GM18861 (cell line): ENCODE results near the gene ANK2.

Source experiments
- ATAC-seq: cut with Tn5 transposase; IDR thresholded peaks from one replicate; pipeline ENCODE4 v1.9.1; 2021; ENCODE audit not compliant: unreplicated experiment

ANK2 gene

DNA sequence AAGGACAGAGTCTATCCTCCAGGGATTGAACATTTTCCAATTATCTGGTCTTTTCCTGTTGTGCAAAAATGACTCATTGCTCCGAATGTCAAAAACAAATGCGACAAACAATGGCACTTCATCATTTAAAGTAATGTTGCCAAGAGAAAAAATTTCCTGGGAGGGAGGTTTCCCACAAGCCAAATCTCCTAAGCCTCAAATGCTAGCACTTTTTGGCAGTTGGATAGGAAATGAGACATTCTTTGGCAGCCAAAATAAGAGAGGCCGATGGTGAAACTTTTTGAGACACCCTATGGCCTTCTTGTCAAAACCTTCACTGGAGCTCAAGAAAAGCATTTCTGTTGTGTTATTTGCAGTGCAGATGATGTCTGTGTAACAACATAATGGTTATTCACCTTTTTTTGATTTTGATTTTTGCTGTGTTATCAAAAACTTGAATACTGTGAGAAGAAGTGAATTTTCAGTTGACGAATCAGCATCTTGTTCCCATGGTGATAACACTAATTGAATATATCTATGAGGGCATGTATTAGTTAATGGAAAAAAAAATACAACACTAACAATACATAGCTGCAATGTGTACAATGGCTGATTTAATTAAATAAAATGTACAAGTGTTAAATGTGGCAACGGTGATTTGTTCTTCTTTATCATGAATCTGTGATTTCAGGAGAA, 333.8 kb downstream of the ANK2 start:
- no peak for ATAC-seq

DNA sequence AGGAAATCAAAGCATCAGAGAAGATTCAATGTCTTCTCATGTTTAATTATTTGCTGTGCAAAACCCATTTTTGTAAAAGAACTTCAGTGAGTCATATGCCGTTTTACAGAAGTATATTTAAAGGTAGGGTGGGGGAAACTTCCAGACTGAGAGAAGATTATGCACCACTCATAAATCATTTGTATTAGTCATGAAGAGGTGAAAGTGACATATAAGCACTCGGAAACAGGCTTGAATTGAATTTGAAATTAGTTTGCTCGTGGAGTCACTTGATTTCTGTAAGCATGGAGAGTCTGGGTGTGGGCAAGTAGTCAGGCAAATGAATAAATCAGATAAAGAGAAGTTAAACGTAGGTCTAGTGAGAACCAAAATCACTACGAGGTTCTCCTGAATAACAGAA, 335.1 kb downstream of the ANK2 start:
- no peak for ATAC-seq

DNA sequence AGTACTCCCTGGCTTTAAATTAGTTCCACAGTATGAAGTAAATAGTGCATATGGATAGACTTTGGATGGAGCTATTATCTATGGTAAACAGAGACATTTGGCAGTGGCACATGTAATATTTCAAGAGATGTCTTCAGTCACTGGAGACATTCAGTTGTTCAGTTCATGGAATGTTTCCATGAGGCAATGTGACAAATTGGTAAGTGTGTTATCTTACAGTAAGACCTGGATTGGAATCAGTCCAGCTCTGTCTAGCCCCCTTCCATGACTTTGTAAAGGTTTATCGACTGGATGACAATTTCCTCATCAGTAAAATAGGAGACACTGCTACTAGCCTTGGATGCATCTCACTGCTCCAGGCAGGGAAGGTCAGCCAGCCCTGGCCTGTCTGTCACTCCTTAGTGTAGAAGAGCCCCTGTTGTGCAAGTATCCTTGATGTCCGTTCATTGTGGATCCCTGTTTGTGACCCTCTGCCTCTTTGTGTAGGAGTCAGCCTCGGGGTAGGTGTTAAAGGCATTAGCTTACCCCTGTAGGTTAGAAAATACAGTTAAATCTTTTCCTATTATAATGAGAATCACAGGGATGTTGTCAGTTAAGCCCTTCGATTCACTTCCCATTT, 335.9 kb downstream of the ANK2 start:
- ATAC-seq, result no peak

DNA sequence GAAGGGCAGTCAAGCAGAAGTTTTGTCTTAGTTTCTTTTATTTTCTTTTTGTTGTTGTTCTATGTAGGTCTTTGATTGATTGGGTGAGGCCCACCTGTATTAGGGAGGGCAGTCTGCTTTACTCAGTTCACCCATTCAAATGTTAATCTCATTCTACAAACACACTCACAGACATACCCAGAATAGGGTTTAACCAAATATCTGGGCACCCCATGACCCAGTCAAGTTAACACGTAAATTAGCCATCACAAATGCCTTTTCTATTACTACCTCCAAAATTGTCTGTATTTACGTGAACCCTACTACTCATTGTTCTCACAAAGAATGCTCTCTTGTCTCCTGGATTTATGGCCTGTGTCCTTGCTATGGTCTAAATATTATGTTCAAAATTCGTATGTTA, 339.7 kb downstream of the ANK2 start:
- no peak for ATAC-seq

DNA sequence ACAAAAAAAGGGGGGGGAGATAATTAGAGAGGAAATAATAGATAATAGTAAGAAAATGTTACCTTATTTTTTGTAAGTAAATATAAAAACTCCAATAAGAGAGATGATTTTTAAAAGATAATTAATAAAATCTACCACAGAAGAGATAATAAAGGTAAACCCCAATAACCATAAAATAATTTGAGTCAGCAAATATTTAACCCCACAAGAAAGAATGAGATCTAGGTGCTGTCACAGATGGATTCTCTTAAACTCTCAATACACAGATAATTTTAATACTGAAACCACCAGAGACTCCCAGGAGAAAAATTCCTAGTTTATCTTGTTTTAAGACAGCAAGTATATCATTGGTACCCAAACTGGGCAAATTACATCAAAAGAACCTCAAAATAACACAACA, 341.4 kb downstream of the ANK2 start:
- no peak for ATAC-seq

DNA sequence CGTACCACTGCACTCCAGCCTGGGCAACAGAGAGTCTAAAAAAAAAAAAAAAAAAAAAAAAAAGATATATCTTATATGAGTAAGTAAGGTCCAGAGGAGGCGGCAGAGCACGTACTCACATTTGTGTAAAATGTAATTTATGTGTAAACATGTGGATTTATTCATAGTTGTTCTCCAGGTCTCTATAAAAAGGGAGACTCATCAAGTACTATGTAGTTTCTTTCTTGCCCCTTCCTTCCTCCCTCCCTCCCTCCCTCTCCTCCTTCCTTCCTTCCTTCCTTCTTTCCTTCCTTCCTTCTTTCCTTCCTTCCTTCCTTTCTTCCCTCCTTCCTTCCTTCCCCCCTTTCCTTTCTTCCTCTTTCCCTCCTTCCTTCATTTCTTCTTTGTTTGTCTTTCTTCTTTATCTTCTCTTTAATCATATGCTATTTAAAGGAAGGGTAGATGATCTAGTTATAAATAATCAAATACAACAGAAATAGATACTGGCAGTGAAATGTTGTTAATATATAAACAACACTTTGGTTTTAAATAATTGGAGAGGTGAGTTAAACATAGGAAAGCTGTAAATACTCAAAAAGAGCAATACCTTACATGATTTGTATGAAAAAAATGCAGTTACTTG, 344.8 kb downstream of the ANK2 start:
- no peak for ATAC-seq

DNA sequence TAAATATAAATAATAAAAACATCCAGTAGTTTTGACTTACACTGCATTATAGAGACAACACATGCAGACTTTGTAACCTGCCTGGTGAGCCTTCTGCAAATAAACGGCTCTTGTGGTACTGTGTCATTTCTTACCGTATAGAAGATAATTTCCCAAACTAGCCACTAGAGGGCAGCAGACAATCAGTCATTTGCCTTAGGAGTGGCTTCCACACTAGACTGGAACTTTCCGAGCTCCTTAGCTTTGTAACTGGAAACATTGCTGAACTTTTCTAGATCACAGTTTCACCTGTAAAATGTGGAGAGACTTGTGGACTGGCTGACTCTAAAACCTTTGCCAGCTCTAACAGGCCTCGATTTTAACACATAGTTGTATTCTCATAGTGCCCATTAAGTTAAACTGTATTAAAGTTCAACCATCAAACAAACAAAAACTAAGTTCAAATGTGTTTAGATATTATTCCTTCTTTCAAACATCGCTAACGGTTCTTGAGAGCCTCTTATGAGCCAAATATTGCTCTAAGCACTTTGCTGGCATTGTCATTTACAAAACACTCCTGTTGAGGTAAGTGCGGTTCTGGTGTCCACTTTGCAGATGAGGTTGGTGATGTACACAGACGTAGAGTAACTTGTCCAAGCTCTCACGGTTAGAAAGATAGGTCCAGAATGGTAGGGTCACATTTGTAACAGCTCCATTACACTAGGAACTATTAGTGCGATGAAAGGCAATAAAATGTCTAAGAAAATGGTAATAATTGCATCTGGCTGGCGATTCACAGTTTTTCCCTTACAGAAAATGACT, 345.5 kb downstream of the ANK2 start:
- peak; percentile 93 for ATAC-seq

DNA sequence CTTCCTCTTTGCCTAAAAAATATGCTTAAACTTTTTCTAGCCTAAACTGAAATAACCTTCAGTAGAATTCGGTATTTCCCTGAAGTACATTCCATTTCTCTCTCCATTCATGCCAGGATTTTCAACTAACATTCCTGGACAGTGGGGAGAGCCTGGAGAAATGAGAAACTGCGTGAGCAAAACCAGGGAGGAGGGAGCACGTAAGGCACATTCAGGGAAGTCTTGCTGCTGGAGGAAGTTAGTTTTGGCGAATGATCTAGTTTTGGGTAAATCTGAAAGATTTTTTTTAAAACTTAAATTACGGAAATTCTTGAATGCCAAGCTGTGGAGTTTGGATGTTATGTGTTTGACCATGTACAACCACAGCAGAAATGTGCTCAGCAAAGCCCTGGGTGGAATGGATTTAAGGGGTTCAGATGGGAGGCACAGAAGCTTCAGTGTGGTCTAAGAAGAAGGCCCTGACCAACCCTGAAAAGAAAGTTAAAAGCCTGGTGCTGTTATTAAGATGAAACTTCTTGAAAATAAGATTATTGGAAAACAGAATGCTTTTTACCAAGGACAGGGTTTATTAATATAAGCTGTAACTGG, 347.8 kb downstream of the ANK2 start:
- no peak for ATAC-seq

DNA sequence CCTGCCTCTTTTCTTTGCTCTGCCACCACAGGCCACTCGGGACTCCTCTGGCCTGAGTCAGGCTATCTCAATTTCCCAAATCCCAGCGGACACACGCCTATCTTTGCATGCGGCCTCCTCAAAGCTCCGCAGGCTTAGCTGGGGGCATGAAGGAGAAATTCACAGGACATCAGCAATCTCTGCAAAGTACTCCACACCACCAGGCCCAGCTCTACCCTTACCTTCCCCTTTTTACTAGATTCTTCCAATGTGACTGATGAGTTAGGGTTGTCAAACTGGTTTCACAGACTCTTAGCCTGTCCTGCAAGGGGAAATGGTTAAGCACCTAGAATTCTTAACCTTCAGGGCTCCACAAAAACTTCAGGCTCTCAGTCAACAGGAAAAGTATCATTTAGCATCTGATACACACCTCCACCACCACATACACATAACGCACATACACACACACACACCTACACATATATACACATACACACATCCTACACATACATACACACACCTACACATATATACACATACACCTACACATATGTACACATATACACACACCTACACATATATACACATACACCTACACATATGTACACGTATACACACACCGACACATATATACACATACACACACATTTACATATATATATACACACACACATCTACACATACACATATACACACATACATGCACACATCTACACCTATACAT, 349.1 kb downstream of the ANK2 start:
- ATAC-seq, result no peak

DNA sequence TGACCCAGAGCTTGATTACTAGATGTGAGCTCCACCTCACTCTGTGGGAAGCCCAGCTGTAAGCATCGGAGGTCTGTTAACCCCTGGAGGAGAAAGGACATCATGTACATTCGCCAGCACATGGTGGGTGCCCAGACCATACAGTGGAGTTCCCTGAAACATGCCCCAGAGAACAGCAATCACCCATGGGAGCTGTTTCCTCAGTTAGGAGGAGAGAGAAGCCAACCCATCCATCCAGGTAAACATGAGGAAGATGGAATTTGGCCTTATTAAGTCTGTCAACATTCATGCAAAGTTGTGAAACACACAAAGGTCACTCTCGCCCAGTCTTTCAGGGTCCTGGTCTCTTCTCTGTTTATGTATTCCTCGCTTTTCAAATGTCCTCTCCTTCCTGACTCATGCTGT, 354.7 kb downstream of the ANK2 start:
- no peak for ATAC-seq

DNA sequence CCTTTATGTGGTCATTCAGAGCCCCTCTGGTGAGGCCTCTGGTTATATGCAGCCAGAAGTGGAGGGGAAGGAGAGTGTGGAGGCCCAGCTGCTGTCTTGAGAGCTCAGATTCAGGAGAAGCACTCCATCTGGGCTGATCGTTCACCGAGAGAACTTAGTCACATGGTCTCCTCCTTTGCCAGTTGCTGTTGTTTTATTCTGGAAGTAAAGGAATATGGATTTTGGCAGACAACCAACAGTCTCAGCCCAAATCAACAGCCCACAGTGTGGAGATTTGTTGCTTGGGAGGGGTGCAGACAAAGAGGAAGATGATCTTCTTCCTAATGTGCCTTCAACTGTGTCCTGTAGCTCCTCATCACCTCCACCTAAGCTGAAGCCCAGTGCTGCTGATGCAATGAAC, 355.4 kb downstream of the ANK2 start:
- ATAC-seq, result no peak

DNA sequence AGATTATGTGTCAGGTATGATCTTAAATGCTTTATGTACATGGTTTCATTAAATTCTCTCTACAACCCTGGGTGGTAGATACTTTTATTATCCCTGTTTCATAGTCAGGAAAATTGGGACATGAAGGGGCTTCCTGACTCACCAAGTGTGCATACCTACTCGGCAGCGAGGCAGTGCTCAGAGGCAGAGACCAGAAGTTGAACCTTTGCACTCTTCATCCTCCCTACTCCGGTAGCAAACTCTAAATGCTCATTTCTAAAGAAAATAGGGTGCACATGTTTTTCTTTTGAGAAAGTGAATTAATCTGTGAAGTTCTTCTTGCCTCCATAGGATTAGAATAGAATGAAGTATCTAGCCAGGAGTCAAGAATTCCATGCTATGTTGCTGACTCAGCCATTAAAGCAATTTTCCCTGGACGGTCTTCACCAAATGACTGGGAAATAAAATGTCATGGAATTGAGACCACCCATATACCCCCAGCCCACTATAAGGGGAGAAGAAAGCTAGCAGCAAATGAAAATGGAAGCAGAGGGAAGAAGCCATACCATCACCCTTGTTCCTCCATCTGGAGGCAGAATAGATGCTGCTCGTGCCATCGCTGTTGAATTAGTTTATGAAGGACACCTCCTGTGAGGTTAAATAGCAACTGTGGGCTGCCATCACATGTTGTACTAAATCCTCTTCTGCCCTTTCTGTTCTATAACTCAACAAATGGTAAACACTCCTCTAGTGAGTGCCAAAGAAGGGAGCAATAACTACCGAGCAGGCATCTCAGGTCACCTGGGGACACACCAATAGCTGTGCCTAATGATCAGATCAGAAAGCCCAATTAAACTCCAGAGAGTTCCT, 356.6 kb downstream of the ANK2 start:
- ATAC-seq, result no peak

DNA sequence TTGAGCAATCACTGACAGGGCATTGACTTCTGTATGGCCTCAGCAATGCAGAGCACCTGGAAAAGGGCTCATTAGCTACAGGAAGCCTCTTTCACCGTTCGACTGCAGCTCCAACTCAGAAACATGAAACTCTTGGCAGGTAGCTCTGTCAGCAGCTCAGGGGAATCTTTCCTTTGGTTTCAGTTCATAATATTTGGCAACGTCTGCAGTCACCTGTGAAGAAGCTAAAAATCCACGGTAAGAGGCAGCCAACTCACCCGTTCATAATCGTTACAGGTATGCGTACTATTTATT, 357.2 kb downstream of the ANK2 start:
- no peak for ATAC-seq

DNA sequence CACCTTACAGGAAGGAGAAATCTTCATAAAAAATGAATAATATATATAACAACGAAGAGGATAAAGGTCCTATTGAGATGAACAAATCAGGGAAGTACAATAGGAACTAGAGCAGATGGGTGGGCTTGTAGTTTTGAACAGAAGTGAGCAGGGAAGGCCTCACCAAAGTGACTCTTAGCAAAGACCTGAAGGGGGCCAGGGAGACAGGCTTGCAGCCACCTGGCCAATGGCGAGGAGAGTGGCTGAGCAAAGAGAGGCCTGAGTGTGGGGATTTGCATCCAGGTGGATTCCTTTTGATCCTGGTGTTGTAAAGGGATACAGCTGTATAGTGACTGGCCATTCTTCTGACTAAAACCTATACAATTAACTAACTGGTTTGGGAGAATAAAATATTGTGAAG, 358.0 kb downstream of the ANK2 start:
- no peak for ATAC-seq

DNA sequence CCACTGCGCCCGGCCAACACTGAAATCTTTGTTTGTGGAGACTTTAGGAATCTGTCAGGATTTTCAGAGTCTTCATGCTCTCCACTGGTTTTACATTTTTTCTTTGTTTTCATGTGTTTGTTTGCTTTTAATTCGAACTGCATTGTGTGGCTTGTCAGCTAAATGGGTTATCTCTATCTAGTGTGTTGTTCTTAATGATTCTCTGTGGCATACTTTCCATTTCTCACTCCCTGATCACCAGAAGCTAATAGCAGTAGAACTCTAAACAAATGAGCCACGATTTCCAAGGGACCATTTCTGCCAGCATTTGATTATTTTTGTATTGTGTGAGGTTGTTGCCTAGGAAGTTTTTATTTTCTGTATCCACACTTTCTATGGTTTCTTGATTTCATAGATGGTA, 359.7 kb downstream of the ANK2 start:
- no peak for ATAC-seq

DNA sequence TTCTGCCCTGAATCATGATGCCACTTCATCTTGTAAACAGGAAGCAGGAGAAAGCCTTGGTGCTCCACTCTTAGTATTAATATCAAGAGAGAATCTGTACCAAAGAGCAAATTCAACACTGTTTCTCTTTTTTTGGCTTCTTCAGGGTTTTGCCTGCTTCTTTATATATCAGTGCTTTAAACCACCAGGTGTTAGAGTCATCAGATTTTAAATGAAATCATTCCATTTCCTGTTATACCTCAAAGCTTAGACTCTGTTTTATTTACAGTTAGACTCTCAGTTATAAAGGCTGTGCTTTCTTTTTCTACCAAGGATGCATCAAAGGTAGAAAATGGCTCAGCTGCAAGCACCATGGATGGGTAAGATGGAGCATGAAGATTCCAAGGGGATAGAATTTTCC, 361.2 kb downstream of the ANK2 start:
- no peak for ATAC-seq

DNA sequence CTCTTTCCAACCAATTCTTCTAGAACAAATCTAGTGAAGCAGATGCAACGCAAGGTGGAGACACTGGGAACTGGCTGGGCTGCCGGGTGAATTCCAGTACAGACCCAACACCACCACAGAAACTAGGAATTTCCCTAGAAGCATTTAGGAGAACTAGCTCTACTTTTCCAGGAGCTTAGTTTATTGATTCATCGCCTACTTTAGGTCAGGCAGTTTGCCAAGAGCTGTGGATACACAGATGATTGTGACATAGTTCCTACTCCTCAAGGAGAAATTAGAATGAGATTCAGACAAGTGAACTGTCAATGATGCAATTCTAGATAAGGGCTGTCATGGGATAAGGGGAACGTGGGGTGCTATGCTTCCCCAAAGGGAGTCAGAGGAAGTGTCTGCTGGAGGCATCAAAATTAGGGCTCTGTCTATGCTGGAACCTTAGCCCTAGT, 362.1 kb downstream of the ANK2 start:
- ATAC-seq, result no peak

DNA sequence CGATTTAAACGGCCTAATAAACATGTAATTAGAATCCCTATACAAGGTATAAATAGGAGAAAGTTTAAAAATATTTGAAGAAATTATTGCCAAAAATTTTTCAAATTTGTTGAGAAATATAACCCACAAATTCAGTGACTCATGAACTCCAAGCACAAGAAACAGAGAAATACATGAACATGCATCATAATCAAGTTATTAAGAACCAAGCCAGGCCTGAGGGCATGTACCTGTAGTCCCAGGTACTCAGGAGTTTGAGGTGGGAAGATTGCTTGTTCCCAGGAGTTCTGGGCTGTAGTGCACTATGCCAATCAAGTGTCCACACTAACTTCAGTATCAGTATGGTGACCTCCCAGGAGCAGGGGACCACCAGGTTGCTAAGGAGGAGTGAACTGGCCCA, 370.2 kb downstream of the ANK2 start:
- ATAC-seq, result no peak

DNA sequence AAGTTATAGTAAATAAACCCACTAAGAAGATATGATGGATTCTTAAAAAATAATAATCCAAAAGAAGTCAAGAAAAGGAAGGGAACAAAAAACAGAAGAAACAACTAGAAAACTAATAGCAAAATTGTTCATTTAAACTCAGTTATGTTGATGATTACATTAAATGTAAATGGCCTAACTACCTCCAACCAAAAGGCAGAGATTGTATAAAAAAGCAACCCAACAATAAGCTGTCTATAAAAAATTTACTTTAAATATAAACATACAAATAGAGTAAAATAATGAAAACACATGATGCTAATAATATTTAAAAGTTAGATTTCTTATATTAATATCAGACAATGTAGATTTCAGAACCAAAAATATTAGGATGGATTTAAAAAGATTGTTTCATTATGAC, 371.5 kb downstream of the ANK2 start:
- no peak for ATAC-seq

DNA sequence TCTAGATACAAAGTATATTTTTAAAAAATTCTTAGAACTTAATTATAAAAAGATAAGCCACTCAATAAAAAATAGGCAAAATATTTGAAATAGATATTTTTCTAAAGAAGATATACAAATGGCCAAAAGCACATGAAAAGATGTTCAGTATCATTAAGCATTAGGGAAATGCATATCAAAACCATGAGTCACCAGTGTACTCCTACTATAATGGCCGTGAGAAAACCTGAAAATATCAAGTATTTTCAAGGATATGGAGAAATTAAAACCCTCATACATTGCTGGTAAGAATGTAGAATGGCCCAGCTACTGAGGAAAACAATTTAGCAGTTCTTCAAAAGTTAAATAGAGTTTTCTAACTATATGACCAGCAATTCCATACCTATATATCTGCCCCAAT, 374.2 kb downstream of the ANK2 start:
- no peak for ATAC-seq
